Skeletal muscle tissue (tissue), 5 donors: ENCODE data around the gene MPHOSPH6. TPM values are rescaled to one million over a fixed set of nuclear protein-coding genes. Genes with fewer than 3 reads are reported as not detected.

ENCODE experiments used
- H3K27ac ChIP-seq: one replicate; pipeline ENCODE4 v1.7.0; 2013; ENCODE audit warnings: mild to moderate bottlenecking, low read depth, low read length, inconsistent platforms
- H3K27me3 ChIP-seq, 3 donors: one replicate each; pipeline ENCODE4 v1.7.0; 2013; ENCODE audit warnings: low read length in 3 of 3; ENCODE audit not compliant: control insufficient read depth in 3 of 3, insufficient read depth in 3 of 3
- H3K36me3 ChIP-seq, 3 donors: one replicate each; pipeline ENCODE4 v1.7.0; 2013; ENCODE audit warnings: low read length in 3 of 3; ENCODE audit not compliant: control insufficient read depth in 3 of 3, insufficient read depth in 3 of 3
- H3K4me1 ChIP-seq, 3 donors: one replicate each; pipeline ENCODE4 v1.7.0; 2013; ENCODE audit warnings: low read length in 3 of 3, mild to moderate bottlenecking in 3 of 3; ENCODE audit not compliant: control insufficient read depth in 3 of 3, insufficient read depth in 3 of 3
- H3K4me3 ChIP-seq, 3 donors: one replicate each; pipeline ENCODE4 v1.7.0; 2013; ENCODE audit warnings: low read length in 3 of 3
- H3K9ac ChIP-seq, 3 donors: one replicate each; pipeline ENCODE4 v1.7.0; 2013; ENCODE audit warnings: low read length in 3 of 3, mild to moderate bottlenecking in 3 of 3, moderate library complexity in 2 of 3, low read depth in 1 of 3
- H3K9me3 ChIP-seq, 3 donors: one replicate each; pipeline ENCODE4 v1.7.0; 2013; ENCODE audit warnings: low read length in 3 of 3; ENCODE audit not compliant: control insufficient read depth in 3 of 3
- small RNA-seq: library from RNA; depleted of rRNA; stranded (forward); fragments of <200 nt; gene quantifications from one replicate; pipeline ENCODE3, GENCODE V24; 2014
- total RNA-seq: library from RNA; depleted of rRNA; stranded (reverse); fragments of >200 nt; gene quantifications from one replicate; pipeline ENCODE4 v1.2.3, GENCODE V29; 2014
- donor health status: Osteomylitis.

Gene MPHOSPH6
- total RNA-seq, 1 donor from 2014 or later, result 6.3 TPM

DNA sequence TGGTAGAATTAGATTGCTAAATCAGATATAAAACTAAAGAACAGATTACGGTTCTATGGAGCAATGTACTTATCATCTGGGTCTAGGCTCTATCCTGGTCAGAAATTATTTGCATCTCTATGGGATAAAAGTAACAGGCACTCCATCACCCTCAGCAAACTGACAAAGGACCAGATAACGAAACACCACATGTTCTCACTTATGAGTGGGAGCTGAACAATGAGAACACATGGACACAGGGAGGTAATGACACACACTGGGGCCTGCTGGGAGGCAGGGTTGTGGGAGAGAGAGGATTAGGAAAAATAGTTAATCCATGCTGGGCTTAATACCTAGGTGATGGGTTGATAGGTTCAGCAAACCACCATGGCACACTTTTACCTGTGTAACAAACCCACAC lies 61.9 kb downstream of the MPHOSPH6 start:
- Histone ChIP-seq H3K27me3 (no peaks in the 10 kb centered on the region), H3K9me3 (no peaks in the 10 kb centered on the region), H3K36me3 (no peaks in the 10 kb centered on the region), H3K9ac (no peak overlapping the region), H3K4me1 (no peaks in the 10 kb centered on the region), H3K4me3 (no peak overlapping the region), H3K27ac (no peak overlapping the region)

DNA sequence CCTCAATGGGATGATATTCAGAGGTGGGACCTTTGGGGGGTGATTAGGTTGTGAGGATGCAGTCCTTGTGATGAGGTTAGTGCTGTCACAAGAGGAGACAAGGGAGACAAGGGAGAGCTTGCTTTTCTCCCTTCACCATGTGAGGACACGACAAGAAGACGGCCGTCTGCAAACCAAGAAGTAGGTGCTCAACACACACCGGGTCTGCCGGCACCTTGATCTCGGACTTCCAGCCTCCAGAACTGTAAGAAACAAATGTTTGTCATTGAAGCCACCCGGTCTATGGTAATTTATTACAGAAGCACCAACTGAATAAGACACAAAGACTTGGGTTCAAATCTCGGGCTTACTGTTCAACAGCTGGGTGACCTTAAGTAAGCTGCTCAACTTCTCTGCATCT lies 64.9 kb downstream of the MPHOSPH6 start:
- H3K27me3 ChIP-seq, result no peaks in the 10 kb centered on the region
- no peaks in the 10 kb centered on the region for H3K9me3 ChIP-seq
- no peak overlapping the region for H3K4me3 ChIP-seq
- no peak overlapping the region for H3K27ac ChIP-seq
- no peaks in the 10 kb centered on the region for H3K36me3 ChIP-seq
- no peaks in the 10 kb centered on the region for H3K4me1 ChIP-seq
- H3K9ac ChIP-seq, result no peak overlapping the region

Small RNA genes within 50 kb of the gene (small RNA-seq; reads per million reads assigned to genes)
- not detected for gene RN7SKP190

Other genes starting within 250 kb of the MPHOSPH6 start
- 0.52 TPM for gene SDR42E1, start 158.8 kb downstream of the MPHOSPH6 start, total RNA-seq
- gene HSD17B2, start 135.0 kb downstream of the MPHOSPH6 start, total RNA-seq, result not detected